NK-92 (cell line): Measurements from ENCODE around the gene MAL.

Source experiments
- DNase-seq: peaks from one replicate; lab custom pipeline; 2025; ENCODE audit not compliant: unreplicated experiment; lab: John Stamatoyannopoulos, UW

Gene MAL

DNA sequence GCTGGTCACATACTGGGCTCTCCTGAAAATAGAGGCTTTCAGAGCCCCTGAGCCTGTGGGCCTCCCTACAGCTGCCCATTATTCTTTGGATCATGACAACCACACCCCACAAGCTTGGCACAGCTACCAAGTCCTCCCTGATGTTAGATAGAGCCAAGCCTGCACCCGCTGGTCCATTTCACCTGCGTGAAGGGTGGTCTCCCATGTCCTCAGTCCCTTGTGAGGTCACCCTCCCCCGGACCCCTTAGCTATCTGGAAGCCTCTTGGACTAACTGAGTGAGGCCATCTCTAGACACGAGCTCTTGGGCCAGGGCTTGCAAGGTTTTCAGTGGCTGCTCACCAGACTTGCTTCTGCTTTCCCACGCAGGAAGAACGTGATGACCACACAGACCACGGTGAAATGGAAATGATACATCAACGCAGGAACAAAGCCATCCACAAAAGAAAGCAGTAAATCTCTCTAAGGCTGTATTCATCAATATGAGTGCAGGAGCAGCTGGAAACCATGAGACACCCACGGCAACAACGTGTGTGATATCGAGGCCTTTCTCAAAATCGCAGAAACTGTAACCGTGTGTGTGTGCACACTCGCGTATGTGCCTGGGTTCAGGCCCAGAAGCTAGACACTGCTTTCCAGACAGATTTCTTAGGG, 10.1 kb upstream of the MAL start:
- DNase-seq = no peak

- no peak for DNase-seq
Observed at GRCh38 chr2:95016616-95017015, 8.9 kb upstream of the MAL start.

DNA sequence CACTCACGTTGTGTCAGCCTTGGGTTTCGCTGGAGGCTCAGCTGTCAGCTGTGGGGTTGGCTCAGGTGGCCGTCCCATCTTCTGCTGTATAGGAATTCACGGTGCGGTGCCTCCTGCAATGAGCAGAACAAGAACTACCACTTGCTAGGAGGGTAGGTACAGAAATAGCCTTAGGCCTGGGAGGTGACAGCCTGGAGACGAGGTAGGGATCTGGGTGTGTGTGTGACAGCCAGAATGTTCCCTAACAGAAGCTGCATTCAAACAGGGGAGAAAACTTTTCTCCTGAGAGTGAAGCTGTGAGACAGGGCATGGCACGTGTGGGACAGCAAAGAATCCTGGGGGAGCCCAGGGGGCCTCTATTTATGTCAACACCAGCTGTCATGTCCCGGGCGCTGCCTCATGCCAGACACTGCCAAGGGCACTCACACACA, 8.4 kb upstream of the MAL start:
- DNase-seq = no peak

- no peak for DNase-seq
Observed at GRCh38 chr2:95017836-95018235, 7.7 kb upstream of the MAL start.

DNA sequence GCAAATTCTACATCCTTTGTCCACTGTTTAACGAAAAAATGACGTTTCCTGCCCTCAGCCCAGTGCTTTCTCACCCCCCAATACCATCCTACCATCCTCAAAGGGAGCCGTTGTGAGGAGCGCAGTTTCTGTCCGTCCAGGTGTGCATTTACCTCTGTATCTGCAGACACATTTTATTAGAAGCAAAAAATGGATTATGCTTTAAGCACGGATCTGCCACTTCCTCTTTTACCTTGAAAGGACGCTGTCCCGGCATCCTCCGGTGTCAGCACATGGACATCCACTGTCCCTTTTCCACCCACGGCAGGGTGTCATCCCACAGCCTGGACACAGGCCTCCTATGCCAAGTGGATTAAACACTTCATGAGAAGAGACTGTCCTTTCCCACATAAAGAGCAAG, 7.2 kb upstream of the MAL start:
- DNase-seq = no peak

DNA sequence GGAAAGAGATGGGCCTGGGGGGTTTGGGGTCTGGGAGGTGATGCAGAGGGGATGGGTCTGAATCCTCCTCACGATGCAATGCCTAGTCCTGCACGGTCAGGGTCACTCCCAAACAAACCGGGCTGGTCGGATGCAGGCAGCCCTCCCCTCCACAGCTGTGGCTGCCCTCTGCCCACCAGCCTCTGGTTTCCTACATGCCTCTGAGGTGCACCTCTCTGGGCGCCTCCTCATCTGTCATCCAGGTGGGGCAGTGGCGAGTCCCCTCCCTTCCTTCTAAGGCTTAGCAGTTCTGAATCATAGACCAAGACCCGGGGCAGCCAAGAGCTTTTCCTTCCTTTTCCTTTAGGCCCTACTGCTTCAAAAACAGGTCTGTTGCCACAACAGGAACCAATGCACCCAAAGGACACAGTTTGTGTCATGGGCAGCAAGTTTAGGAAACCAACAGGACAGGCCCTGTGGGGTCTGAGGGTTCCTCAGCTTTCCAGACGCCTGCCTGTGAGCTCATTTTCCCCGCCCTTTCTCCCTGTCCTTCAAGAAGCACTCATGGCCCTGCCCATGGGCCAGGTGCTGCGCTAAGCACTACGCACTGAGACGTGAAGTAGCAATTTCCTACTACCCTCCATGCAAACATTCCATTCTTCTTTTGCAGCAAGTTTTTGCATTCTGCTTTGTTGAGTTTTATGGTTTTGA, 6.5 kb upstream of the MAL start:
- DNase-seq = no peak

DNA sequence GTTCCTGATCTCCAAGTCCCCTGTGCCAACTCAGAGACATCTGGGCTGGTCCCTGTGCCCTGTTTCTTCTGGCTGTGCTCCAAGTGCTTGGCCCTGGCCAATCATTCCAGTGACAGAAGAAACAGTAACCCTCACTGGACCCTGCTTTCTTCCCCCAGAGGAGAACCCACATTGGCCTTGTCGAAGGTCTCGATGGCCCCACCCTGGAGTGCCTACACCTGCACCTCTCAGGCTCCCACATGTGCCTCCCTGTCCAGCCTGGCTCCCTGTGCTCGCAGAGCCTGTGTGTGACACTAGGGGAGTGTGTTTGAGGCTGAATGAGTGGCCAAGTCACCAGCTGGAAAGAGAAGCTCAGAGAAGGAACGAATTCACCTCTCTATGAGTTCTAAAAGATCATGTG, 5.9 kb upstream of the MAL start:
- no peak for DNase-seq

DNA sequence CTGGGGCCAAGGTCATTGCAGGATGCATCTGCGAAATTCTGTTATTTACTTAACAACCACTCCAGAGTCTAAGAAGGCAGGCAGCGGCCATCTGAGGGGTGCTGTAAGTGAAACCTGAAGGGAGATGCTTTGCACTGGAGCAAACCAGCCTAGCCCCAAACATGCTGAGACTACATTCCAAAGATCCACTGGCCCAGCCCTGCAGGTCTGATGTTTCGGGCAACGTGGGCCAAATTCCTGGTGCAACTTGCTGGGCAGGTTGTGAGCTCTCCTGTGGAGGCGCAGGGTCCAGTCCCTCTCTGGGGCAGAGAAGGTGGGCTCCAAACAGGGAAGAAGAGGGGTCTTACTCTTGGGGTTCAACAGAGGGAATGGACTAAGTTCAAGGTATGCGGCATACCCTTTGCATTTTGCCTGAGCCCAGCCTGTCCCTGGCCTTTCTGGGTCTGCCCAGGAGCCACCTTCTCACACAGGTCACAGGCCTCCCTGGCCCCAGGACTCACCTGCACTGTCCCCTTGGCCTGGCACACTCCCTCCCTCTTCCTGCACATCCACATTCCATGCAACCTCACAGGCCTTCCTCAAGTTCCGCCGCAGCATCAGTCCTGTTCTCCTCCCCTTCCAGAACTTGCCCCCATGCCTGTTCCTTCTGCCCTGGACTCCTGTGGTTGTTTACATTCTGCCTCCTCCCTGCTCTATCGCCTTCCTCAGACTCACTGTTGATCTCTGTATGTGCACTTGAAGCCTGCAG, 5.1 kb upstream of the MAL start:
- no peak for DNase-seq

GRCh38 chr2:95021023-95021416, 4.5 kb upstream of the MAL start:
- DNase-seq = no peak

GRCh38 chr2:95021847-95022246, 3.7 kb upstream of the MAL start:
- DNase-seq = no peak

- DNase-seq = no peak
Observed at GRCh38 chr2:95022309-95023221, 2.9 kb upstream of the MAL start.

DNA sequence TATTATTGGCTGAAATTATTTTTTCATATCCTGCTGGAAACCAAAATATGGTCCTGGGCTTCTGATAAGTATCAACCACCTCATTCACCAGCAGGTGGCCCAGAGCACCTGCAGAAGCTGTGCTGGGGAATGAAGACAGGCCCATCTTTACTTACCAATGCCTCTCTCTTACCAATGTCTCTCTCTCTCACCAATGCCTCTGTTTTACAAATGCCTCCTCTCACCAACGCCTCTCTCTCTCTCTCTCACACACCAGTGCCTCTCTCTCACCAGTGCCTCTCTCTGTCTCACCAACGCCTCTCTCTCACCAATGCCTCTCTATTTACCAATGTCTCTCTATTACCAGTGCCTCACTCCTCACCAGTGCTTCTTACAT, 2.3 kb upstream of the MAL start:
- no peak for DNase-seq

- no peak for DNase-seq
Observed at GRCh38 chr2:95024371-95024770, 1.1 kb upstream of the MAL start.

- DNase-seq = no peak
Observed at GRCh38 chr2:95024960-95025405, 525 bp upstream of the MAL start.

- DNase-seq = no peak
Observed at GRCh38 chr2:95026471-95027368, 1.2 kb downstream of the MAL start.

- no peak for DNase-seq
Observed at GRCh38 chr2:95027369-95027720, 1.8 kb downstream of the MAL start.

GRCh38 chr2:95029898-95030341, 4.4 kb downstream of the MAL start:
- no peak for DNase-seq

DNA sequence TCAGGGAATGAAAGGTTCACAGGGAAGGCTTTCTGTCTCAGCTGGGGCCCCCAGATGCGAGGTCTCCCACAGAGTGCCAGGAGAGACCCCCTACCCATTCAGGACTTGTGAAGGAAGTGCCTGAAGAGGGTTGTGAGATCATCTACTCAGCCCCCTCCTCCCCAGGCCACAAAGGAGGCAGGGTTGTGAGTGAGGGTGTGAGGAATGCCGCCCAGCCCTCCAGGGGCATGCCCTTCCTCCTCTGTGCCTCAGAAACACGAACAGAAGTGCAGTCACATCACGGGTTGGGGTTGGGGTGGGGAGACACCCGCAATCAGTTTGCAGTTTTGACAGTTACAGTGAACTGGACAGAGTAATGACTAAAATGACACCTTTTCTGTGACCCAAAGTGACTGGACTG, 5.0 kb downstream of the MAL start:
- no peak for DNase-seq

- DNase-seq = no peak
Observed at GRCh38 chr2:95031076-95031725, 5.7 kb downstream of the MAL start.

- no peak for DNase-seq
Observed at GRCh38 chr2:95031726-95032116, 6.2 kb downstream of the MAL start.
